ENCODE data around the gene FLYWCH1. TPM values are rescaled to one million over a fixed set of nuclear protein-coding genes. Genes with fewer than 3 reads are reported as not detected.
A peak's percentile ranks its signal among the peaks of the same experiment; 100 is the strongest.

The FLYWCH1 gene
- total RNA-seq, 1 experiment from 2014 or later: 25.8 TPM

GRCh38 chr16:2950773-2951172, 39.0 kb downstream of the FLYWCH1 start:
- DNase-seq (ENCODE audit: low read depth): no peak

DNA sequence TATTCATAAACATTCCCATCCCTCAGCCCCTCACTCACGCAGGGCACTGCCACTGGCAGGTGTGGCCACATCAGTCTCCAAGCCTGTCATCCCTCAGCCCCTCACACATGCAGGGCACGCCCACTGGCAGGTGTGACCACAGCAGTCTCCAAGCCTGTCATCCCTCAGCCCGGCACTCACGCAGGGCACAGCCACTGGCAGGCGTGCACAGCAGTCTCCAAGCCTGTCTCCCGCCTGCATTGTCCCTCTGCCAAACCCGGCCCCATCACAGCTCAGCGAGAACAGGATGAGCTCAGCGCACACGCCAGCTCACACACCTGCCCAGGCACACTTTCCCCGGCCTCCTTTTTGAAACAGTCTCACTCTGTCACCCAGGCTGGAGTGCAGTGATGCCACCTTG, 40.9 kb downstream of the FLYWCH1 start:
- DNase-seq (ENCODE audit: low read depth): no peak

GRCh38 chr16:2953706-2954627, 42.2 kb downstream of the FLYWCH1 start:
- DNase-seq (ENCODE audit: low read depth): no peak

DNA sequence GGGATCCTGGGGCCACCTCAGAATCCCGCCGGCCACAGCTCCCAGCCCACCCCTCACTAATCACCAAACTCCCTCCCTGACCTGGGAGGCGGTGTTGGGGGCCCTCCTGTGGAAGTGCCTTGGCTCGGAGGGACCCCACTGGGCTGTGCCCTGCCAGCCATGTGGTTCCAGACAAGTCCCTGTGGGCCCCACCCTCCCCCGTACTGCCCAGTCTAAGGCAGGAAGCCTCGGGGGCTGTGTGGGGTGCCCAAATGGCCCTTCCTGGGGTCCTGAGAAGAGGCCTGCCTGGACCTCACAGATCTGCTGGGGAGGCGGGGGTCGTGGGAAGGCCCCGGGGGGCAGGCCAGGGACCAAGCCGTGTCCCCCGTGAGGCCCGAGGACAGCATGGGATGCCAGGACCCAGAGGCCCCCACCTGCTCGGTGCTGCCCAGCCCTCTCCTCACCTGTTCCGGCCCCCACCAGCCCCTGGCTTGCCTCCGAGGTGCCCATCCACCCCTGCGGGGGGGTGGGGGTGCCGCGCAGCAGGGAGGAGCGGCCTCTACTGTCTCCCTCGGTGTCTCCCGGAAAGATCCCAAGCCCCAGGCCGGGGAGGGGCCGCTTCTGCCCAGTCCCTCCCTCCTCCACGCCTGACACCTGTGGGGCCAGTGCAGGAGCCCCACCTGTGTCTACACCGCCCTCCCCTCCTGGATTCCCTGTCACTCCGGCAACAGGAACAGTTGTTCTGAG, 43.1 kb downstream of the FLYWCH1 start:
- DNase-seq (ENCODE audit: low read depth): no peak

GRCh38 chr16:2955438-2955778, 43.7 kb downstream of the FLYWCH1 start:
- no peak for DNase-seq (ENCODE audit: low read depth)

DNA sequence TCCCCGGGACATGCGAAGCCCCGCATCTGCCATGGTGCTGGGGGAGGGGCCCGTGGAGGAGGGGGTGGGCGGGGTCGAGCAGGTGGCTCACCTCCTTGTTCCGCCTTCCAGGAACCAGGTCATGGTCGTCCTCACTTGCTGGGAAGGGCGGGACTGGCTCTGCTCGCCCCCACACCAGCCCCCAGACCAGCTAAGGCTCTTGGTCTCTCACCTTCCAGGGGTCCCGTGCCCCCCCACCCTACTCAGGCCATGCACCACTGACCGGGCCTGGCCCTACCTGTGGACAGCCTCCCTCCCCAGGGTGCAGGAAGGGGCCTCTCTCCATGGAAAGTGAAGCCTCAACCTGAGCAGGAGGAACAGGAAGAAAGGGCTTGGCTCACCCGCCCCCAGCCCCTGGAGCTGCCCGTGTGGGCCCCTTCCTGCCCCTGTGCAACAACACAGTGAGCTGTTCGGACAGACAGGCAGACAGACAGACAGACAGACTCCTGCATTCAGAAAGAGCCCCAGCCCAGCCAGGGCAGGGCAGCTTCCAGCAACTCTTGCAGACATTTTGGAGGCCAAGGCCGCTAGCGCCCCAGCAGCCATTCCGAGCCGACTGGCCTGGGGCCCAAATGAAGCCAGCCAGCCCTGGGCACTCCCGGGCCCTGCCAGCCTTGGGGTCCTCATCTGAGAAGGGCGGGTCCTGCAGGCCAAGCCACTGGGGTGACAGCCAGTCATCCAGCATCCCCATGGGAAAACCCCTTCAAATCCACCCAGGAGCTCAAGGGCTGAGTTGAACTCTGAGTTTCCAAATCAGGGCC, 44.2 kb downstream of the FLYWCH1 start:
- no peak for DNase-seq (ENCODE audit: low read depth)

DNA sequence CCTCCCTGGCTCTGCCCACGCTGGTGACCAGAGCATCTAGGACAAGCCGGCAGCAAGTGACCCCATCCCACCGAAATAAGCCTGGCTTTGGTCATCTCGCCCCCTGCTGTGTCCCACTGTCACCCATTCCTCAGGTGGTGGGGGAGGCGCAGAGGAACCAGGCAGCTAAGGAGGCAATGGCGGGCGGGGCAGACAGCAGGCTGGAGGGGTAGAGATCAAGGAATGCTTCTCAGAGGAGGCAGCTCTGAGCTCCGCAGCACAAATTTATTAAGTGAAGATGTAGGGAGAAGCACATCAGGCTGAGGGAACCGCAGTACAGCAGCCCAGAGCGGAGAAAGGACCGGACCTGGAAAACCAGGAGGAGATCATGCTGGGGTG, 44.8 kb downstream of the FLYWCH1 start:
- DNase-seq (ENCODE audit: low read depth): no peak

GRCh38 chr16:2959206-2959605, 47.5 kb downstream of the FLYWCH1 start:
- DNase-seq (ENCODE audit: low read depth): no peak

DNA sequence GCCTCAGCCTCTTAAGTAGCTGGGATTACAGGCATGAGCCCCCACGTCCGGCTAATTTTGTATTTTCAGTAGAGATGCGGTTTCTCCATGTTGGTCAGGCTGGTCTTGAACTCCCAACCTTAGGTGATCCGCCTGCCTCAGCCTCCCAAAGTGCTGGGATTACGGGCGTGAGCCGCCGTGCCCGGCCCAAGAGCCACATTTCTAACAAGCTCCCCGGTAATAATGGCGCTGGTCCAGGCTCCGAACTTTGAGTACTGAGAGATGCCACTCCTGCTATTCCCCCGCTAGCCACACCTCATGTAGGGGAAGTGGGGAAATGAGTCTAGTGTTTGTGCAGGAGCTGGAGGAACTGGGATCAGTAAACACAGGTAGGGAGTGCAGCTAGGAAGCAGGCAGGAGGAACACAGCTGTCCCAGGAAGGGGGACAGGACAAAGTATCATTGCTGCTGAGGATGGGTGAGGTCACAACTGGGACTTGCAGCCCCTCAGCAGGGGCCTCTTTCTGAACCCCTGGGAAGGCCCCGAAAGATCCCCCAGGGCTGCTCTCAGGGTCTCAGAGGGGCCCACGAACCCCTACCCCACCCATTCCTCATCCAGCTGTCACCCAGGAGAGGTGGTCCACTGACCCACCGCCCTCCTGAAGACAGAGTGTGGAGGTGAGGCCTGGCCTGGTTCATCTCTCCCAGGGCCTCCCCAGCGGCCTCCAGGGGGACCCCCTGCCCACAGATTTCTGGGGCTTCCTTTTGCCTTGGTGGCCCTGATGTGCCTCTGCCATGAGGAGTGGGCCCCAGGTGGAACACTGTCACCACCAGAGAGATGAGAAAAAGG, 48.7 kb downstream of the FLYWCH1 start:
- no peak for DNase-seq (ENCODE audit: low read depth)

DNA sequence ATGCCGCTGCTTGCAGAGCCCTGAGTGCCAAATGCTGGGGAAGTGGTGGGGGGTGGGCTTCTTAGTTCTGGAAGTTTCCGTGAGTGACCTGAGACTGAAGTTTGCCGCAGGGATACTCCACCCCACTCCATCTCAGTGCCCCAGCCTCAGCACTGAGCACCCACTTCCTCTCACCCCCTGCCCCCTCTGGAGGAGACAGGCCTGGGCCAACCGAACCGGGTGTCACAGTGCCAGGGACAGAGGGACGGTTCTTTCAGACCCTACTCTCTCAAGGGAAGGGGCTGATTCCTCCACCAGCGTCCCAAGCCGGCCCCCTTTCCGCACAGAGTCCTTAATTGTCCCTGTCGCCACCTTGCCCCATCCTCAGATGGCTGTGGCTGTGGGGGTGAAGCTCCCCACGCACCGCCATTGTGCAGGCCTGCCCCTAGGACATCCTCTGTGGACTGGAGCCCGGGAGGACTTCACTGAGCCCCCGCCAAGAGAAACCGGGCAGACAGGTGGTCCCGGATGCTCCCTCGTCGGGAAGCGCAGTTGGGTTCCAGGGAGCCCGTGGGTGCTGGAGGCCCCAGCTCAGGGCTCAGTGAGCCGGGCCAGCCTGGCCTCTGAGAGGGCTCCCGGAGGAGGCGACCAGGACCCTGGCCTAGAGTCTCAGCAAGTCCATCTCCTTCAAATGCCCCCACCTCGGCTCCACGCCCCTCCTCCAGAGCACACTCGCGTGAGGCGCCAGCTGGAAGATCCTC, 50.8 kb downstream of the FLYWCH1 start:
- no peak for DNase-seq (ENCODE audit: low read depth)

GRCh38 chr16:2963074-2963722, 51.5 kb downstream of the FLYWCH1 start:
- DNase-seq (ENCODE audit: low read depth): no peak

- DNase-seq (ENCODE audit: low read depth): peak; percentile 75
Measured at GRCh38 chr16:2963723-2964474, 52.2 kb downstream of the FLYWCH1 start, which contains the start of gene KREMEN2. KREMEN2 (plus strand) TSS chr16:2964275; CDS start chr16:2964521, 246 bp downstream.

DNA sequence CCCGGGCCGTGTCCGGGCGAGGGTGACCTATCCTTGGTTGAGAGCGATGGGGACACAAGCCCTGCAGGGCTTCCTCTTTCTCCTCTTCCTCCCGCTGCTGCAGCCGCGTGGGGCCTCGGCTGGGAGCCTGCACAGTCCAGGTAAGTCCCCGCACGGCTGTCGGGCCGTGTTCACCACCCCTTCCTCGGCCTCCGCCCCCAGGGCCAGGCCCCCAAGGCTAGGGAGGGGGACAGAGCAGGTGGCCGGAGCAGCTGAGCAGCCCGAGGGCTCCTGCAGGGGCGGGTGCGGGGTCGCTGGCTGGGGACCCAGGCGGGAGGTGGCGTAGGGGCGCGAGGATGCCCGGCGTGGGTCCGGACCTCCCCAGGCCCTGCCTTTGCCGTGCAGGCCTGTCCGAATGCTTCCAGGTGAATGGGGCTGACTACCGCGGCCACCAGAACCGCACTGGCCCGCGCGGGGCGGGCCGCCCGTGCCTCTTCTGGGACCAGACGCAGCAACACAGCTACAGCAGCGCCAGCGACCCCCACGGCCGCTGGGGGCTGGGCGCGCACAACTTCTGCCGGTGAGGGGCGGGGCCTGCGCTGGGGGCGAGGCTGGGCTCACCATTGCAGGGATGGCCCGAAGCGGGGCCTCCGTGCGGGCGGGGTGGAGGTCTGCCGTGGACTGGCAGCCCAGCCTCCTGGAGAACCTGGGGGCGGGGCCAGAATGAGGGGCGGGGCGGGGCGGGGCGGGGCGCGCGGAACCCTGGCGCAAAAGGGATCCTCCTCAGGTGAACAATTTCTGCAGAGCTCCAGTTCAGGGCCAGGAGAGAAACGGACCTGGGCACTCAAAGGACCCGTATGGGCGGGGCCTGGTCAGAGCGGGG, 53.0 kb downstream of the FLYWCH1 start:
- DNase-seq (ENCODE audit: low read depth): peak; percentile 57

DNA sequence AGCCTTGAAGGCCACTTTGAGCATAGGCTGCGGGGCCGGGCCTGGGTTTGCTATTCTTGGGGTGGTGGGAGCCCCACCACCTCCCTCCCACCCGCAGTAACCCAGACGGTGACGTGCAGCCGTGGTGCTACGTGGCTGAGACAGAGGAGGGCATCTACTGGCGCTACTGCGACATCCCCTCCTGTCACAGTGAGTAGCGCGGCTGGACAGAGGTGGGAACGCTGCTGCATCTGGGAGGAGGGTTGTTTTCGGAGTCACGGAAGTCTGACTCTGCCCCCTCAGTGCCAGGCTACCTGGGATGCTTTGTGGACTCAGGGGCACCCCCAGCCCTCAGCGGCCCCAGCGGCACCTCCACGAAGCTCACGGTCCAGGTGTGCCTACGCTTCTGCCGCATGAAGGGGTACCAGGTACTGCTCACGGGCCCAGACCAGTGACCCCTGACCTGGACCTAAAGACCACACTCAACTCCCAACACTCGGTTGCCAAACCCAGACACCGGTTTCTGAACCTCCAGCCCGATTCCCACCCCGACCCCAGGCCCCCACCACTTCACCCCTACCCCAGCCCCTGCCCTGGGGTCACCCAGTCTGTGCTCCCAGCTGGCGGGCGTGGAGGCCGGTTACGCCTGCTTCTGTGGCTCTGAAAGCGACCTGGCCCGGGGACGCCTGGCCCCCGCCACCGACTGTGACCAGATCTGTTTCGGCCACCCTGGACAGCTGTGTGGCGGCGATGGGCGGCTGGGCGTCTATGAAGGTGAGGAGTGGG, 54.5 kb downstream of the FLYWCH1 start:
- no peak for DNase-seq (ENCODE audit: low read depth)

- DNase-seq (ENCODE audit: low read depth): no peak
Measured at GRCh38 chr16:2966808-2967191, 55.1 kb downstream of the FLYWCH1 start.

DNA sequence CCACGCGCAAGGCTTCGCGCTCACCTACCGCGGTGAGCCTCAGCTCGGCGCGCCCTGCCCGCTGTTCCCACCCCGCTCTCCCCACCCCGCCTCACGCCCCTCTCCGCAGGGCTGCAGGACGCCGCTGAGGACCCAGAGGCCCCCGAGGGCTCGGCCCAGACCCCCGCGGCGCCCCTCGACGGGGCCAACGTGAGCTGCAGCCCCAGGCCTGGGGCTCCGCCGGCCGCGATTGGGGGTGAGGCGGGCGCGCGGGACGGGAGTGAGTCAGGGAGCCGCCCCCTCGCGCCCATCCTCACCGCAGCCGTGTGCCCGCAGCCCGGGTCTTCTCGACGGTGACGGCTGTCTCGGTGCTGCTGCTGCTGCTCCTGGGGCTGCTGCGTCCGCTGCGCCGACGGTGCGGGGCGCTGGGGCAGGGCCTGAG, 55.5 kb downstream of the FLYWCH1 start:
- no peak for DNase-seq (ENCODE audit: low read depth)

DNA sequence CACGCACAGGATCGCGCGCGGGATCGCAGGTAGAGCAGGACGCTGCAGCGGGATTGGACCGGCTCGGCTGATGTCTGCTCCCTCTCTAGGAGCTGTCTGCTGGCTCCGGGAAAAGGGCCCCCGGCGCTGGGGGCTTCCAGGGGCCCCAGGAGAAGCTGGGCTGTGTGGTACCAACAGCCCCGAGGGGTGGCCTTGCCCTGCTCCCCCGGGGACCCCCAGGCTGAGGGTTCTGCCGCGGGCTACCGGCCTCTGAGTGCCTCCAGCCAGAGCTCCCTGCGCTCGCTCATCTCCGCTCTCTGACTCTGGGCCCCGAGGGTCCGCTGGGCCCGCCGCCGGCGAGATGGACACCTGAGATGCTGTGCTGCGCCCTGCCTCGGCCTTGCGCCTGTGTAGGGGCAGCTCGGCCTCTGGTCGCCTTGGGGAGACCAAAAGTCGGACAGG, 56.0 kb downstream of the FLYWCH1 start:
- DNase-seq (ENCODE audit: low read depth): no peak

Measured in HT1080 (cell line).